GM12891 (cell line): ENCODE measurements around the gene TRERF1.

Experiments
- DNase-seq: peaks from one replicate; pipeline ENCODE4 v3.0.0; 2011; ENCODE audit warnings: low spot score; ENCODE audit not compliant: insufficient read length
- FAIRE-seq: peaks from 2 replicates; lab custom pipeline; 2011; peaks lifted over from hg19 to GRCh38; lab: Jason Lieb, UNC
- PAX5 ChIP-seq: IDR thresholded peaks from 2 replicates; pipeline ENCODE4 v1.6.1; 2011; ENCODE audit warnings: low read length, moderate library complexity, mild to moderate bottlenecking; ENCODE audit not compliant: insufficient read depth, severe bottlenecking
- POLR2A ChIP-seq: IDR thresholded peaks from 2 replicates; pipeline ENCODE4 v1.6.1; 2011; ENCODE audit warnings: low read depth, low read length, control low read depth
- POLR2AphosphoS5 ChIP-seq: IDR thresholded peaks from 2 replicates; pipeline ENCODE4 v1.6.1; 2011; ENCODE audit warnings: low read depth, low read length, control low read depth
- POU2F2 ChIP-seq: IDR thresholded peaks from 2 replicates; pipeline ENCODE4 v1.6.1; 2011; ENCODE audit warnings: low read depth, mild to moderate bottlenecking, control low read depth, low read length, moderate library complexity
- SPI1 ChIP-seq: IDR thresholded peaks from 2 replicates; pipeline ENCODE4 v1.6.1; 2011; ENCODE audit warnings: low read depth, low read length, control low read depth
- TAF1 ChIP-seq: IDR thresholded peaks from 2 replicates; pipeline ENCODE4 v1.6.1; 2011; ENCODE audit warnings: low read depth, low read length, control low read depth

TRERF1 gene

GRCh38 chr6:42254505-42254904 is 197.2 kb downstream of the TRERF1 start:
- TF ChIP-seq POLR2AphosphoS5: no peak
- no peak for TF ChIP-seq POU2F2
- no peak for TF ChIP-seq TAF1
- no peak for TF ChIP-seq SPI1
- DNase-seq: no peak
- no peak for FAIRE-seq

DNA sequence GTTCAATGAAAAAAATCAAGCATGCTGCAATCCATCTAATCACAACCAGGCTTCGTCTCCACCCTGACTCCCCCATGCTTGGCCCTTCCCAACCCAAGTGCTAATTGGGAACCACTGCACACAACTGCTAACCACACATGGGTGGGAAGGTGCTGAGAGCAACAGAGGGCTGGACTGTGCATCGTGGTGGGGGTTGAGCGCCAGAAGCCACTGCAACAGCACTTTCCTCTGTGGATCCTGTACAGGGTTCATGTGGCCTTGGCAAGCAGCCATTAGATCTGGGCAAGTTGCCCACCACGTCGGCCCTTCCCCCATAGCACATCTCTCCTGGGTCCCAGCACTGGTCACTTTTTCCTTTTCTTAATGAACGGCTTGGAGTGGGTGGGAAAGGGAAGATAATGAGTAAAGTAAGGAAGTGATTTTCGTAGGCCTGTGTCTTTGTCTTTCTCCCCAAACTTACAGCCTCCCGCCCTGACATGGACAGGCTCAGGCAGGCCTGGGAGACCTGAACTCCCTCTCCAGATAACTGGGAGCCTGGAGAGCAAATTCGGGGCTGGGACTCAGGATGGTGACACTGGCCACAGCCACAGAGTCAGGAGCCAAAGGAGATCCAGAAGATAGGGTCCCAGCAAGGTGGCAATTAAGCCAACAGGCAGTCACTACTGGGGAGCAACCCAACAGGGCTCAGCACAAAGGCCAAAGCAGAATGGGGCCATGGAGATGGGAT is 199.7 kb downstream of the TRERF1 start:
- no peak for FAIRE-seq
- DNase-seq: no peak
- no peak for TF ChIP-seq TAF1
- TF ChIP-seq SPI1: no peak
- TF ChIP-seq PAX5: no peak
- no peak for TF ChIP-seq POLR2AphosphoS5
- no peak for TF ChIP-seq POLR2A
- TF ChIP-seq POU2F2: no peak

DNA sequence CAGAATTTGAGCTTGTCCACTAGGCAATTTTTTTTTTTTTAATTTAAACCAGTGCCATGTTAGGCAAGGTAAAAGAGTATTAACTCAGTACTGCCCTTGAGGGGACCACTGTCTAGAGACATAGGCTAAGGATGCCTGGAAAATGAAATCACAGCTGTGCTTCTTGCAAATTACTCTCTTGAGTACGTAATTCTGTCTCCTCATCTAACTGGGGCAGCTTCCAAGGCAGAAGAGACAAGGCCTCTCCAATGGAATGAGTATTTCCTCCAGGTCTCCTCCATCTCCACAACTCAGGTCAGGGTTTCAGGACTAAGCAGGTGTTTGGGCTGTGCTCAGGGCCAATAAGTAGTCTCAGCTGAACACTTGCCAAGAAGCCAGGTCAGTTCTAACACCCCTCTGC is 200.2 kb downstream of the TRERF1 start:
- DNase-seq: no peak
- no peak for TF ChIP-seq SPI1
- no peak for TF ChIP-seq POLR2A
- no peak for TF ChIP-seq POLR2AphosphoS5
- no peak for TF ChIP-seq TAF1
- TF ChIP-seq POU2F2: no peak
- no peak for TF ChIP-seq PAX5
- no peak for FAIRE-seq

DNA sequence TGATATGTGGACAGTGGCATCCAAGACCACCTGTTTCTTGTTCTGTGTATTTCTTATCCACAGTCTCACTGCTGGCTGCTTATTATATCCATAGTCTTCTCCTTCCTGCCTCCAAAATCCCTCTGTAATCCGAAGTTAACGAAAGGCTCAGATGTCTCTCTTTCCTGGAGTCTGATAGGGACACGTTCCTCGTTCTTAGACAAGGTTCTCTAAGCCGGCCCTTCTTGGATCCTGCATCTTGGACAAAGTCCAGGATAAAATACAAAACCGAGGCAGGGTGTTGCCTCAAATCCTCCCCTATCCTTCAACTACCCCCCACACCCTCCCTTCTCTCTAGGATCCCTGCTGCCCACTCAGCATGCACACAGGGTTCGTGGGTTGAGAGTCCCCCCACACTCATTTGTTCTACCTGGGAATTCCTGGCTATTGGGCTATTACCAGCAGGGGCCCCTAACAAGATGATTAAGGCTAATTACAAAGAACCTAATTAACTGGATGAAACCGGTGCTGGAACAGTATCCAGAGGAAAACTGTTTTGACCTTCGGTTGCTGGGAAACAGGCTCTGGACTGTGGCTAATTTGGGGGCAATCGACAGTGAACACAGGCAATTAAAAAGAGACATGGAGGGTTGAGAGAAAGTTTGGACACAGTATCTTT is 201.3 kb downstream of the TRERF1 start:
- FAIRE-seq (no peak), DNase-seq (no peak)
- no peak for TF ChIP-seq POLR2A
- no peak for TF ChIP-seq POU2F2
- no peak for TF ChIP-seq TAF1
- no peak for TF ChIP-seq POLR2AphosphoS5
- TF ChIP-seq SPI1: no peak
- TF ChIP-seq PAX5: no peak

DNA sequence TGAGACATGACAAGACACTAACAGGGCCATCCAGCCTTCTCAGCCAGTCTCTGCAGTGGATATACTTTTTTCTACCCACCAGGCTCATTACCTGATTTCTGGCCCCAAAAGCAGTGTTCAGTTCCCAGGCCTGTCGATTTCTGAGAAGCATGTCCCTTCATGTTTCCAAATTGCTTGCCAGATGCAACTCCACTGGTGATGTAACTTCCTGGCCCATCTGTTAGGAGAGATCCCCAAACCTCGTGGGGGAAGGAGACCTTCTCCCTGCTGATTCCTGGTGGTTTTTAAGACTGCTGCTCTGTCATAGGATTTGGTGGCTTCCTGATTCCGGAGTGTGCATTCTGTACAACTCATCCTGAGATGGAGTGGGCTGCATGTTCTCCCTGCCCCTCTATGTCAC is 202.4 kb downstream of the TRERF1 start:
- DNase-seq: no peak
- no peak for FAIRE-seq
- TF ChIP-seq TAF1: no peak
- no peak for TF ChIP-seq POLR2AphosphoS5
- no peak for TF ChIP-seq POLR2A
- TF ChIP-seq POU2F2: no peak
- TF ChIP-seq PAX5: no peak
- no peak for TF ChIP-seq SPI1

DNA sequence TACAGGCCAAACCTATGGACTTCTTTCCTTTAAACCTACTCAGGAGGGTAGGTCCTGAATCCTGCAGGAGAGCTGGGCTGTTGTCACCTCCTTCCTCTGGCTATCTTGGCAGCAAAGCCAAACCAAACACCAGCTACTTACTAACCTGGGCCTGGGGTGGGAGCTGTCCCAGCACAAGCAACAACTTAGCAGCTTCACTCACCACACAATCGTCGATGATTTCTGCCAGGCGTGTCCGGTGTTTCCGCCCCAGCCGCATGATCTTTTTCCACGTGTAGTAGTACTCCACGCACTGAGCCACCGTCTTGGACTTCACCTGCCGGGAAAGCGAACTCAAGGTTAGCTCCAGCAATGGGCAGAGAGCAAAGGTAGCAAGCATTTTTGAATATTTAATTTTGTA is 208.7 kb downstream of the TRERF1 start:
- DNase-seq (no peak), FAIRE-seq (no peak)
- TF ChIP-seq TAF1 (no peak), SPI1 (no peak), POU2F2 (no peak), POLR2AphosphoS5 (no peak), PAX5 (no peak), POLR2A (no peak)

GRCh38 chr6:42241915-42242314 is 209.8 kb downstream of the TRERF1 start:
- FAIRE-seq: no peak
- no peak for DNase-seq
- TF ChIP-seq POLR2A (no peak), SPI1 (no peak), POU2F2 (no peak), TAF1 (no peak)

- TF ChIP-seq TAF1 (no peak), SPI1 (no peak), POLR2AphosphoS5 (no peak), POU2F2 (no peak), PAX5 (no peak)
- DNase-seq: no peak
- FAIRE-seq: no peak
Measured at GRCh38 chr6:42239736-42240375, 211.9 kb downstream of the TRERF1 start.

DNA sequence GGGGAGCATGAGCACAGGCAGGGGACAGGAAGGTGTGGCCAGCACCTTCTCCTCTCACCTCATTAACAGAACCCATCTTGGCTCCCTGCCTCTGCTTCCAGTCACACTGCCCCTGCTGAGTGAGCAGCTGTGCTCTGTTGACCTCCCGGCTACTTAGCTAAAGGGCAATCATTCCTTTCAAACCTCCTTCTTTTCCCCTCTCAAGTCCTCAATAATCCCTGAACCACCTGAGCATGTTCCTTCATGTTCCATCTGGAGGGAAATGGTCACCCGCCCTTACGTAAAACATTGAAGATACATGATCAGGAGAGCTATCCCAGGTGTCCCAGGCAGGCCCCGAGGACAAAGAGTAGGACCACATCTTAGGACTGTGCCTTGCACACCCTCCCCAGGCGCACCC is 212.4 kb downstream of the TRERF1 start:
- FAIRE-seq (no peak), DNase-seq (no peak)
- TF ChIP-seq PAX5: no peak
- TF ChIP-seq POLR2A: no peak
- no peak for TF ChIP-seq SPI1
- no peak for TF ChIP-seq POLR2AphosphoS5
- no peak for TF ChIP-seq POU2F2
- no peak for TF ChIP-seq TAF1

DNA sequence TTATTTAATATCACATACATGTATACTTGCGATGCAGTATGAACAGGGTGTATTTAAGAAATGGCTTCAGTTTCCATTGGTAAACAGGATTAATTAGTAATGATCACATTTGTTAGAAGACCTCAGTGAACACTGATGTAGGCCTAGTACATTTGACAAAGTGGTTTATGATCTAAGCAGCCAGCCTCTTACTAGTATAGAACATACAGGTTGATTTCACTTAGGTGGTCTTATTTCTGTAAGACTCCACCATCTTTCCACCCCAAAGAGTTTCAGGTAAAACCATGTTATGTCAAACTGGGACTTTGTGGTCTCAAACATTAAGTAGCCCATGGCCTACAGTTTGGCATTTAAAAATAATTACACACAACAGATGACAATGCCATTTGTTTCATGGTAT is 213.9 kb downstream of the TRERF1 start:
- FAIRE-seq: no peak
- TF ChIP-seq POU2F2: no peak
- no peak for TF ChIP-seq POLR2A
- TF ChIP-seq POLR2AphosphoS5: no peak

More for the DNA sequence above, 213.9 kb downstream of the TRERF1 start:
- DNase-seq: no peak
